NT2/D1 (cell line): ENCODE results near the gene UTRN.

Source experiments
- SUZ12 ChIP-seq: IDR thresholded peaks from 2 replicates; pipeline ENCODE4 v1.6.1; 2011; ENCODE audit not compliant: insufficient read length, insufficient read depth; ENCODE audit errors: extremely low read depth
- ZNF274 ChIP-seq: IDR thresholded peaks from 2 replicates; pipeline ENCODE4 v1.6.1; 2011; ENCODE audit warnings: mild to moderate bottlenecking, low read depth, low read length

- TF ChIP-seq SUZ12 (no peak), ZNF274 (no peak)
These were observed 36.4 kb upstream of the UTRN start for GRCh38 chr6:144248476-144249301.
